HFFc6 (cell line): Measurements from ENCODE around the gene CHSY3. TPM values are rescaled to one million over a fixed set of nuclear protein-coding genes. Genes with fewer than 3 reads are reported as not detected.

Experiments
- DNase-seq: peaks from one replicate; pipeline ENCODE4 v3.0.0-alpha.2; 2018
- H3K27ac Mint-ChIP-seq: 2 replicates; pipeline ENCODE4 v1.8.0; 2020; ENCODE audit warnings: mild to moderate bottlenecking, mixed read lengths
- H3K27me3 Mint-ChIP-seq: 2 replicates; pipeline ENCODE4 v1.8.0; 2021; ENCODE audit warnings: mild to moderate bottlenecking, moderate library complexity, mixed read lengths; ENCODE audit not compliant: insufficient read depth
- H3K36me3 Mint-ChIP-seq: 2 replicates; pipeline ENCODE4 v1.8.0; 2021; ENCODE audit warnings: low read depth, mixed read lengths
- H3K4me1 Mint-ChIP-seq: 2 replicates; pipeline ENCODE4 v1.8.0; 2020; ENCODE audit warnings: low read depth, mixed read lengths
- H3K4me3 Mint-ChIP-seq: 2 replicates; pipeline ENCODE4 v1.8.0; 2020; ENCODE audit warnings: mild to moderate bottlenecking, moderate library complexity, mixed read lengths
- H3K9me3 Mint-ChIP-seq: 2 replicates; pipeline ENCODE4 v1.8.0; 2020; ENCODE audit warnings: mild to moderate bottlenecking, mixed read lengths
- CTCF ChIP-seq: fragments of 200-600 bp; sonication (generic); IDR thresholded peaks from 2 replicates; pipeline ENCODE4 v1.5.0; 2021; ENCODE audit warnings: antibody characterized with exemption, mild to moderate bottlenecking
- total RNA-seq, 6 experiments: library from RNA; stranded (reverse); fragmentation: NEBNext Ultra II Directional; extraction: Animal tissue kit (Norgen Biotek cat#: 25700); gene quantifications; 2 replicates in 1 of 6; 3 replicates in 5 of 6; pipeline ENCODE4 v1.2.3, GENCODE V29; 2021

CHSY3 gene
- total RNA-seq, 6 experiments from 2014 or later = 0.07 to 0.19 (median 0.07) TPM; not detected in 2

GRCh38 chr5:129899454-129899853, 4.8 kb upstream of the CHSY3 start:
- TF ChIP-seq CTCF = peak; percentile 36; the same call in 1 of the 2 replicates
- H3K36me3 Mint-ChIP-seq = no peaks in the 10 kb centered on the region
- H3K27ac Mint-ChIP-seq = no peak overlapping the region
- no peak overlapping the region for H3K4me3 Mint-ChIP-seq
- H3K4me1 Mint-ChIP-seq = peaks cover 6% of the 10 kb centered on the region
- no peaks in the 10 kb centered on the region for H3K9me3 Mint-ChIP-seq
- H3K27me3 Mint-ChIP-seq = peaks cover 9% of the 10 kb centered on the region; the same call in 1 of the 2 replicates
- DNase-seq = no peak

DNA sequence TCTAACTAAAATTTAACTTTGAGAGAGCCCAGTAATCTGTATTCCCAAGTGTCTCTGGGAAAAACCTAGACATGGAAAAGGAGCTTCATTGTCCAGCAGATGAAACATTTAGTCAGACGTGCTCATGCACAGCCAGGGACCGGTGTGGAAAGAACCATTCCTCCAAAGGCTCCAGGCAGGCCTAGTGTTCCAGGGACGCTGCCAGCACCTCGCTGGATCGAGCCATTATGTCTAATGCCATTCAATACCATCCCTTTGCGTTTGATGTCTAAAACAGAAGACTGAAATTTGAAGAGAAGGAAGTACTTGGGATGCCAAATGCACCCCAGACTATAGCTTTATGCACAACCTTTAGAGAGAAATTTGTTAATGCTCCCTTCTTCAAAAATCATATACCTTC, 1.4 kb upstream of the CHSY3 start:
- DNase-seq = no peak
- Mint-ChIP-seq H3K27me3 (peaks cover 18% of the 10 kb centered on the region), H3K27ac (no peak overlapping the region), H3K4me3 (no peak overlapping the region), H3K36me3 (no peaks in the 10 kb centered on the region), H3K4me1 (peaks cover 18% of the 10 kb centered on the region), H3K9me3 (no peaks in the 10 kb centered on the region)
- no peak for TF ChIP-seq CTCF

DNA sequence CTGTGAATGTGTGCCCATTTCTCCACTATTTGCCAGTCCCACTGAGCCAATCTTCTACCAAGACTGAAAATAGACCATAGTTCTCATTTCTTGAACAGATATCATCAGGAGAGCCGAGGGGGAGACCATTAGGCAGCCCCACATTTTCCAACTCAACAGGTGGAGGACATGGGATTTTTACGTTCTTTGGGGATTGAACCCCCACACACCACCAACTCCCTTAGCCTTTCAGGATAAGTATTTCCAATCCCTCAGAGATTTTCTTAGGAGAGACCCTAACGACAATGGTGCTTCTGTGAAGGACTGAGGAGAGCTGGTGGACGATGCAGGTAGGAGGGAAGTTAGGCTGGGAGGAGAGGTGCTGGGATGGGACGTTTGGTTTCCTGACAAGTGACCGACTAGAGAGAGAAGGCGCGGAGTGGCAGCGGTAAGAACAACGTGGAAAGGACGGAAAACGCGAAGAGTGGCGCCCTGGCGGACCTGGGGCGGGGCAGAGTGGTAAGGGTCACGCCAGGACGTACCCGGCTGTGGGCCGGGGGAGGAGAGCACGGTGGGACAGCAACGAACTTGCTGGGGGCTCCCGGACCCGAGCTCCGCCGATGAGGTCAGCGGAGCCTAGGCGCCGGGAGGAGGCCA, 681 bp upstream of the CHSY3 start:
- peak overlapping the region; percentile 82 for H3K4me3 Mint-ChIP-seq
- H3K36me3 Mint-ChIP-seq = no peaks in the 10 kb centered on the region
- no peaks in the 10 kb centered on the region for H3K9me3 Mint-ChIP-seq
- H3K27me3 Mint-ChIP-seq = peaks cover 18% of the 10 kb centered on the region
- H3K27ac Mint-ChIP-seq = no peak overlapping the region
- TF ChIP-seq CTCF = no peak
- no peak for DNase-seq
- H3K4me1 Mint-ChIP-seq = peaks cover 18% of the 10 kb centered on the region

- no peak for DNase-seq
Observed at GRCh38 chr5:129904667-129905472, 605 bp downstream of the CHSY3 start.

More at GRCh38 chr5:129904667-129905472, 605 bp downstream of the CHSY3 start:
- peaks cover 18% of the 10 kb centered on the region for H3K4me1 Mint-ChIP-seq
- no peak for TF ChIP-seq CTCF
- no peaks in the 10 kb centered on the region for H3K9me3 Mint-ChIP-seq
- H3K4me3 Mint-ChIP-seq = peak overlapping the region; percentile 71; the same call in 1 of the 2 replicates
- H3K27me3 Mint-ChIP-seq = peaks cover 18% of the 10 kb centered on the region
- H3K36me3 Mint-ChIP-seq = no peaks in the 10 kb centered on the region
- H3K27ac Mint-ChIP-seq = no peak overlapping the region
